ENCODE results near the gene FAM13B. TPM values are rescaled to one million over a fixed set of nuclear protein-coding genes. Genes with fewer than 3 reads are reported as not detected.

FAM13B gene
- polyA plus RNA-seq, 1 of the 3 experiments (the other 2 are of a cell fraction), result 13.0 TPM

DNA sequence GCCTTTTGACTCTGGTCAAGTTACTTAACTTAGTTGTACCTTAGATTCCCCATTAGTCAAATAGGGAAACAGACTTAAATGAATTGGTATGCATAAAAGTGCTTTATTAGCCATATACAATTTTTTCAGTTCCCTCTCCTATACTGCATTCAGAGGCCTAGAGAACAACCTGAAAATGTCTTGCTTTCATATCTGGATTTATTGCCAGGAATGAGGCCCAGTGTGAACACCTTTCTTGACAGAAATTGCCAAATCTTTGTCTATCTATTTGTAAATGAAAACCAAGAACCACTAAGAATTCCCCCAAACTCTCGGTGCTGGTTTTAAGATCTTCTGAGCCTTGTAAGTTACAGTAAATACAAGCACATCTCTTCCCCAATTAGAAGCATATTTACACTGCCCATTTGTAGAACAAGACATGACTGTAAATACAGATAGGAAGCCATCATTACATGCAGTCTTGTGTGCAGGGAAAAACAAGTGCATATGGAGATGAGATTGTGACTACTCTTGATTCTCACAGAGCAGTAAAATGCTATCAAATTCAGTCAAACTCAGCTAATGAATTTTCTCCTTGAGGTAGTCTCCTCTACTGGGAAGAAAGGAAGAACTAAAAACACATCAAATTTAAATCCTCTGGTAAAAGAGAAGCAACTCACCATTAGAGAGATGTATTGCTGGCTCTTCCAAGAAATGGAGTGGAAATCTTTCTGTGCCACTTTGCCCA lies 5.2 kb upstream of the FAM13B start:
- no peaks in the 10 kb centered on the region for H3K36me3 ChIP-seq (replicated peaks in 1 of 2; ENCODE audit: control insufficient read depth in 1 of 2, insufficient read depth in 2 of 2, low read length in 1 of 2)
- ChIA-PET CTCF (interaction anchor here (0.7 to 5.6 kb wide), 9 partner anchors 16 to 259 kb away, joined by 3 to 74 read pairs (median 8); no protein-coding TSS in a partner anchor), POLR2A (no interaction called here)
- no peak overlapping the region for H2AFZ ChIP-seq (ENCODE audit: low read depth)
- no peak for DNase-seq
- no peaks in the 10 kb centered on the region for H3K9me2 ChIP-seq
- no peaks in the 10 kb centered on the region for H3K27me3 ChIP-seq (ENCODE audit: insufficient read depth)
- no peaks in the 10 kb centered on the region for H3K79me2 ChIP-seq (ENCODE audit: insufficient read depth)
- no peaks in the 10 kb centered on the region for H3K9me3 ChIP-seq
- H3K27ac ChIP-seq (ENCODE audit: low read depth in 2 of 2, low read length in 1 of 2), result no peak overlapping the region
- no peak for TF ChIP-seq FOXJ3 (CRISPR knock-in tag; IDR thresholded peaks at IDR 0.05)
- no peak for TF ChIP-seq NFIC (IDR thresholded peaks at IDR 0.05; ENCODE audit: borderline replicate concordance)
- TF ChIP-seq REST (IDR thresholded peaks at IDR 0.05; ENCODE audit: low read depth, low read length), result no peak
- no peak for TF ChIP-seq MXI1 (IDR thresholded peaks at IDR 0.05; ENCODE audit: low read depth, low read length)
- TF ChIP-seq, protein P1, sequence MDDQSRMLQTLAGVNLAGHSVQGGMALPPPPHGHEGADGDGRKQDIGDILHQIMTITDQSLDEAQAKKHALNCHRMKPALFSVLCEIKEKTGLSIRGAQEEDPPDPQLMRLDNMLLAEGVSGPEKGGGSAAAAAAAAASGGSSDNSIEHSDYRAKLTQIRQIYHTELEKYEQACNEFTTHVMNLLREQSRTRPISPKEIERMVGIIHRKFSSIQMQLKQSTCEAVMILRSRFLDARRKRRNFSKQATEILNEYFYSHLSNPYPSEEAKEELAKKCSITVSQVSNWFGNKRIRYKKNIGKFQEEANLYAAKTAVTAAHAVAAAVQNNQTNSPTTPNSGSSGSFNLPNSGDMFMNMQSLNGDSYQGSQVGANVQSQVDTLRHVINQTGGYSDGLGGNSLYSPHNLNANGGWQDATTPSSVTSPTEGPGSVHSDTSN (IDR thresholded peaks at IDR 0.05), result no peak
- no peak for TF ChIP-seq ZBTB33 (IDR thresholded peaks at IDR 0.05; ENCODE audit: borderline replicate concordance, low read depth)
- no peak for TF ChIP-seq RFX5 (IDR thresholded peaks at IDR 0.05; ENCODE audit: low read length)
- no peak for TF ChIP-seq FOXM1 (IDR thresholded peaks at IDR 0.05; ENCODE audit: low read depth)
- no peak for TF ChIP-seq GABPA (IDR thresholded peaks at IDR 0.05; ENCODE audit: low read depth)
- TF ChIP-seq GATA2 (CRISPR knock-in tag; IDR thresholded peaks at IDR 0.05), result no peak
- no peak for TF ChIP-seq FOSL2 (IDR thresholded peaks at IDR 0.05; ENCODE audit: borderline replicate concordance, low read depth)
- no peak for TF ChIP-seq EP300 (IDR thresholded peaks at IDR 0.05; ENCODE audit: borderline replicate concordance in 1 of 2, low read depth in 1 of 2, low read length in 1 of 2)
- no peak for TF ChIP-seq POLR2AphosphoS5 (IDR thresholded peaks at IDR 0.05; ENCODE audit: low read depth, low read length)
- TF ChIP-seq MEF2A (IDR thresholded peaks at IDR 0.05; ENCODE audit: borderline replicate concordance, low read depth), result no peak
- no peak for TF ChIP-seq RCOR1 (IDR thresholded peaks at IDR 0.05; ENCODE audit: low read length)
- TF ChIP-seq JUND (IDR thresholded peaks at IDR 0.05), result no peak
- TF ChIP-seq RAD21 (IDR thresholded peaks at IDR 0.05; ENCODE audit: low read length), result no peak
- TF ChIP-seq TCF12 (IDR thresholded peaks at IDR 0.05), result no peak
- TF ChIP-seq, protein P2, sequence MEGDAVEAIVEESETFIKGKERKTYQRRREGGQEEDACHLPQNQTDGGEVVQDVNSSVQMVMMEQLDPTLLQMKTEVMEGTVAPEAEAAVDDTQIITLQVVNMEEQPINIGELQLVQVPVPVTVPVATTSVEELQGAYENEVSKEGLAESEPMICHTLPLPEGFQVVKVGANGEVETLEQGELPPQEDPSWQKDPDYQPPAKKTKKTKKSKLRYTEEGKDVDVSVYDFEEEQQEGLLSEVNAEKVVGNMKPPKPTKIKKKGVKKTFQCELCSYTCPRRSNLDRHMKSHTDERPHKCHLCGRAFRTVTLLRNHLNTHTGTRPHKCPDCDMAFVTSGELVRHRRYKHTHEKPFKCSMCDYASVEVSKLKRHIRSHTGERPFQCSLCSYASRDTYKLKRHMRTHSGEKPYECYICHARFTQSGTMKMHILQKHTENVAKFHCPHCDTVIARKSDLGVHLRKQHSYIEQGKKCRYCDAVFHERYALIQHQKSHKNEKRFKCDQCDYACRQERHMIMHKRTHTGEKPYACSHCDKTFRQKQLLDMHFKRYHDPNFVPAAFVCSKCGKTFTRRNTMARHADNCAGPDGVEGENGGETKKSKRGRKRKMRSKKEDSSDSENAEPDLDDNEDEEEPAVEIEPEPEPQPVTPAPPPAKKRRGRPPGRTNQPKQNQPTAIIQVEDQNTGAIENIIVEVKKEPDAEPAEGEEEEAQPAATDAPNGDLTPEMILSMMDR (IDR thresholded peaks at IDR 0.05), result no peak
- no peak overlapping the region for H3K4me2 ChIP-seq
- H3K9ac ChIP-seq, result no peak overlapping the region
- H3K4me3 ChIP-seq (ENCODE audit: low read depth in 2 of 2, low read length in 1 of 2), result no peak overlapping the region
- WGBS (ENCODE audit: low lambda C conversion rate), result 86% methylated on average over 1 of the region's 1 CpG
- peaks cover 0 to 8% of the 10 kb centered on the region in 2 experiments; a peak in 1 of 4 replicates for H3K4me1 ChIP-seq (ENCODE audit: control insufficient read depth in 1 of 2, insufficient read depth in 2 of 2, low read depth in 1 of 2, low read length in 1 of 2)
- peaks cover 6% of the 10 kb centered on the region for H3F3A ChIP-seq (replicated peaks; ENCODE audit: insufficient read depth)
- H4K20me1 ChIP-seq (ENCODE audit: insufficient read depth), result no peaks in the 10 kb centered on the region

Measured in SK-N-SH (cell line).